ENCODE results near the gene TJP2.

TJP2 gene

GRCh38 chr9:69193685-69194032 lies 19.6 kb downstream of the TJP2 start:
- no peak for DNase-seq

- no peak for DNase-seq
Observed at GRCh38 chr9:69194702-69195418, 20.8 kb downstream of the TJP2 start.

DNA sequence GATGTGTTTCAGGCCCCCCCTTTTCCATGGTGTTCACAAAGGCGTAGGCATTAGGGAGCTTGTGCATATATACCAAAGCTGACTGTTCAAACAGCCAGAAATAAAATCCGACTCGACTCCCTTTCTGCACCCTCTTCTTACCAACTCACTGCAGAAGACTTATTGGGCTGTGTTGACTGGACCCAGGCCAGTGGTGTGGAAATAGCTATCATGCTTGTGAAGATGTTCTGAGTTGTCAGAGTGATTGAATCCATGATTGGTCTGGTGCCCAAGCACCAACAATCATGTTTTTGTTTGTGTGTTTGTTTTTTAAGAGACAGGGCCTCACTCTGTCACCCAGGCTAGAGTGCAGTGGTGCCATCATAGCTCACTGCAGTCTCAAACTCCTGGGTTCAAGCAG lies 21.6 kb downstream of the TJP2 start:
- no peak for DNase-seq

DNA sequence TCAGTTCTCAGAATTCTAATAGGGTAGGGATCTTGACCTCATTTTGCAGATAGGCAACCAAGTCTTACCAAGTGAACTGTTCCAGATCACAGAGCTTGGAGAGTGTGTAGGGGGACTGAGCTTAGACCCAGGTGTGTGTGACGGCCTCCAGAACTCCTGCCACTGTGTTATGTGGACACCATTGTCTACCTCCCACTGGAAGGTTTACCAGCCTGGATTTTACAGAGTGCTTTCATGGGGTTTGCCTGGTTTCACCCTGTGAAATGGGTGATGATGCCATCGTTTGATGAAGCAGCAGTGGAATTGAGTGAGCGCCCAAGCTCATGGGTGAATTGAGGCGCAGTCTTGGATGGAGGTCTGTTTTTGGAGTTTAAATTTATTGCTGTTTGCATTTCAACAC lies 23.6 kb downstream of the TJP2 start:
- no peak for DNase-seq

DNA sequence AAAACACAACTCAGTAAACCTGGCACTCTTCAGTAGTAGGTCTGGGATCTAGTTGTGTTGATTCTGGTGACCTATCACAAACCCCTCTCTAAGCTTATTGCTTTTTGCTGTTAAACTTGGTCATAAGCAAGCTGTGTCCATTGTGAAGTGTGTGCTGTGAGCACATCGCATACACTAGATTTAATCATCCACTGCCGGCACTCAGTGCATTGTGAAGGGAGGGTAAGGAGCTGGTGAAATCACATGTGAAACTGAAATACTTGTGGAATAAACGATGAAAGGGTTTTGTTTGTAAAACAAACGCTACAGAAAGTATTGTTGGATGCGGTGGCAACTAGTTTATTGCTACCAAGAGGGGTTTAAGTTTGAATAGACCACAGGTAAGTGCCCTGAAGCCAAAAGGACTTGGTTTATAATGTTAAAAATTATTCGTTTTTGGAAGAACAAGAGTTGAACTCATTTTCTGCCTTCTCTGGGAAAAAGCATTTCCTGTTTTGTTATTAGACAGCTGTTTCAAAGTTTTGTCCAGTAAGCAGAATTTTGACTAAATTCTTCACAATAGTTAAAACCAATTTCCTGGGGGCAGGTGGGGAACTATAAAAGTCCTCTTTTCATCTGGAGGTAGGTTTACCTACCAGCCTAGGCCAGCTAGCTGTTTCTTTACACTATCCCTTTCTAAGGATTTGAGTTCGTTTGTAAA lies 24.6 kb downstream of the TJP2 start:
- no peak for DNase-seq

- no peak for DNase-seq
Observed at GRCh38 chr9:69199769-69200470, 25.8 kb downstream of the TJP2 start.

DNA sequence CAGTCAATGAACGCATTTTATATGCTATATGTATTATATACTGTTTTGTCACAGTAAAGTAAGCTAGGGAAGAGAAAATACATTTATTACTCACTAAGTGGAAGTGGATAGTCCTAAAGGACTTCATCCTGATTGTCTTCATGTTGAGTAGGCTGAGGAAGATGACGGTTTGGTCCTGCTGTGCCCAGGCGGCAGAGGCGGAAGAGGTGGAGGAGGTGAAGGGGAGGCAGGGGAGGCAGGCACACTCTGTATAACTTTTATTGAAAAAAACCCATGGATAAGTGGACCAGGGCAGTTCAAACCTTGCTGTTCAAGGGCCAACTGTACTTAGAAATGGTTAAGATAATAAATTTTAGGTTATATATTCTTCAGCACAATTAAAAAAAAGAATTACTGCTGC lies 28.5 kb downstream of the TJP2 start:
- no peak for DNase-seq

GRCh38 chr9:69204326-69204725 lies 30.2 kb downstream of the TJP2 start:
- no peak for DNase-seq

DNA sequence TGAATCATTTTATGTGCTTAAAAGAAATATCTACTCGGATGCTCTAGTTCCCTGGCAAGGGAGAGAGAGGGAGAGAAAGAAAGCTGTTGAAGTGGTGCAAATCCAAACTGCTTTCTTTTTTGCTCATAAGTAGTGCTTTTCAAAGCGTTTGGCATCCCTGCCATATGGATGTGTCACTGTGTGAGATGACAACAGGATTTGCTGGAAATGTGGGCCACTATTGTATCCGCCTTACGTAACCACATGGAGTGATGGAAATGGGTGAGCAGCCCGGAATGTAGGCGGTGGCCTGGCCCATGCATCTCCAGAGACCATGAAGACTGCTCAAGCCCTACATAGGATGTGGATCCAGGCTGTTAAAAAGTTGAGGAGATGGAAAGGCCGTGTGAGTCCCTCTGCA lies 30.8 kb downstream of the TJP2 start:
- DNase-seq: no peak

GRCh38 chr9:69206047-69206446 lies 32.0 kb downstream of the TJP2 start:
- DNase-seq: no peak

- no peak for DNase-seq
Observed at GRCh38 chr9:69207503-69207902, 33.4 kb downstream of the TJP2 start.

GRCh38 chr9:69211424-69212036 lies 37.5 kb downstream of the TJP2 start:
- no peak for DNase-seq

DNA sequence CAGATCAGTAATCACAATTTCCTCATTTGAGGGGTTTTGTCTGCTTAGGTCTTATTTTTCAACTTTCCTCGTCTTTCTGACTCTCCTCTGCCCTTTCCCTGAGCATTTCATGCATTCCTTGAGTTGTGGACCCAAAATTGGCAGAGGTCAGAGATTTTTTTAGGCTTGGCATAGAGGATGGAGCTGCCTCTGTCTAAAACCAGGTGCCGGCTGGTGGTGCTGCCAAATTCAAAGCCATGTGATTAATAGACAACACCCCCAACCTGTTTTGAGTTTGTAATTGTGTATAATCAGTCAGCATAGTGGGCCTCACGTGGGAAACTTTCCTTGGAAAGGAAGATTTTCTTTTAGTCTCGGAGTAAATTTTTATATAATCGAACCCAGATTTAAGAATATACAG lies 39.6 kb downstream of the TJP2 start:
- DNase-seq: no peak

- no peak for DNase-seq
Observed at GRCh38 chr9:69214939-69215338, 40.9 kb downstream of the TJP2 start.

GRCh38 chr9:69215774-69216485 lies 41.9 kb downstream of the TJP2 start:
- DNase-seq: no peak

DNA sequence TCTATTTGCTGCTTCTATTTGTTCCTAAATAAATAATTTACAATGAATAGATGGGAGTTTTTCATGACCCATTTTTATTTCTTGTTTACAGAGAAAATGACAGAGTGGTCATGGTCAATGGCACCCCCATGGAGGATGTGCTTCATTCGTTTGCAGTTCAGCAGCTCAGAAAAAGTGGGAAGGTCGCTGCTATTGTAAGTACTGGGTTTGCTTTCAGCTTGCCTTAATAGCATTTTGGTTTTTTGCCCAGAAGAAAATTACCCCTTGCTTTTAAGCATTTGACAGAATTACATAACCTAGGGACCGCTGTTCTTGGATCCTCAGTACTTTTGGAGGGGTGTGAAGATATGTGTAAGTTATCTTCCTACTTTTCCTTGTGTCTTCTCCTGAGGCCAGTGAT lies 44.1 kb downstream of the TJP2 start:
- no peak for DNase-seq

DNA sequence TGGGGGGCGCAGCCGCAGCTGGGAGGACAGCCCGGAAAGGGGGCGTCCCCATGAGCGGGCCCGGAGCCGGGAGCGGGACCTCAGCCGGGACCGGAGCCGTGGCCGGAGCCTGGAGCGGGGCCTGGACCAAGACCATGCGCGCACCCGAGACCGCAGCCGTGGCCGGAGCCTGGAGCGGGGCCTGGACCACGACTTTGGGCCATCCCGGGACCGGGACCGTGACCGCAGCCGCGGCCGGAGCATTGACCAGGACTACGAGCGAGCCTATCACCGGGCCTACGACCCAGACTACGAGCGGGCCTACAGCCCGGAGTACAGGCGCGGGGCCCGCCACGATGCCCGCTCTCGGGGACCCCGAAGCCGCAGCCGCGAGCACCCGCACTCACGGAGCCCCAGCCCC lies 47.0 kb downstream of the TJP2 start:
- DNase-seq: no peak

GRCh38 chr9:69222970-69223369 lies 48.9 kb downstream of the TJP2 start:
- DNase-seq: no peak

GRCh38 chr9:69223605-69224004 lies 49.5 kb downstream of the TJP2 start:
- DNase-seq: no peak

GRCh38 chr9:69229367-69229766 lies 55.3 kb downstream of the TJP2 start:
- DNase-seq: no peak

- no peak for DNase-seq
Observed at GRCh38 chr9:69232135-69232534, 58.1 kb downstream of the TJP2 start.

- no peak for DNase-seq
Observed at GRCh38 chr9:69234683-69235082, 60.6 kb downstream of the TJP2 start.

DNA sequence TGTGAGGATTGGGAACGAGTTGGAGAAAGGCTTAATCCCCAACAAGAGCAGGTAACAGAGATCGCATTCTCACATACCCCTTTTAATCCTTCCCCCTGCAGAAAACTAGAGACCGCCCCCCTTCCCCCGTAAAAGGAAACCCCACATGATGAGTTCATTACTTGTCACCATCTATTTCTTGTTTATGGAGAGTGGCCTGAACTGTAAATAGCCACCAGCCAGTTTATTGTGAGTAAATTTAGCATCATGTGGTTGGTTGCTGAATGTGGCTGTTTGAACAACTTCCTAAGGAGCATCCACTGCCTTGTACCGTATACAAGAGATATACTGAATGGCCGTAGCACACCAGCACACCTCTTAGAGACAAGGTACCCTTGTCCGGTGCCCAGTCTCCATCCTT lies 62.1 kb downstream of the TJP2 start:
- DNase-seq: no peak

Data from cerebellar nuclear complex (tissue), 1 donor.